ENCODE results near the gene SGF29. TPM values are rescaled to one million over a fixed set of nuclear protein-coding genes. Genes with fewer than 3 reads are reported as not detected.
"Not testable (repeated sequence)": the region's sequence is repeated elsewhere in the genome, so short reads cannot be mapped to it uniquely, and the experiment has no call there.

Gene SGF29
- total RNA-seq, 2 donors from 2014 or later: 42.4 to 60.0 TPM

GRCh38 chr16:28608867-28609596 is 55.3 kb downstream of the SGF29 start:
- not testable (repeated sequence) for H3K9me3 Mint-ChIP-seq; DNase-seq; H3K27me3 Mint-ChIP-seq (ENCODE audit: low read depth); H3K4me3 Mint-ChIP-seq; ATAC-seq (replicated peaks in 1 of 2); H3K36me3 Mint-ChIP-seq (ENCODE audit: insufficient read depth in 2 of 2)
- peak overlapping the region; percentile 44 for H3K27ac Mint-ChIP-seq
- H3K4me1 Mint-ChIP-seq (ENCODE audit: low read depth): peaks cover 19% of the 10 kb centered on the region

- H3K4me1 Mint-ChIP-seq (ENCODE audit: low read depth): peaks cover 19% of the 10 kb centered on the region
- no peaks in the 10 kb centered on the region for H3K36me3 Mint-ChIP-seq (ENCODE audit: insufficient read depth in 2 of 2)
- ATAC-seq (replicated peaks in 1 of 2) (no peak), DNase-seq (no peak)
- peak within 1 kb of the TSS; percentile 44 for H3K27ac Mint-ChIP-seq
- no peaks in the 10 kb centered on the region for H3K27me3 Mint-ChIP-seq (ENCODE audit: low read depth)
- no peaks in the 10 kb centered on the region for H3K9me3 Mint-ChIP-seq
- no peak within 1 kb of the TSS for H3K4me3 Mint-ChIP-seq
Observed at GRCh38 chr16:28609631-28610594, 56.2 kb downstream of the SGF29 start, which contains the start of gene SULT1A1. SULT1A1 (minus strand) TSS chr16:28610044; CDS start chr16:28608855, 1,189 bp downstream.

- Mint-ChIP-seq H3K36me3 (ENCODE audit: insufficient read depth in 2 of 2) (no peaks in the 10 kb centered on the region), H3K9me3 (no peaks in the 10 kb centered on the region), H3K4me1 (ENCODE audit: low read depth) (peaks cover 19% of the 10 kb centered on the region), H3K27me3 (ENCODE audit: low read depth) (no peaks in the 10 kb centered on the region), H3K27ac (no peak overlapping the region), H3K4me3 (no peak overlapping the region)
- ATAC-seq (replicated peaks in 1 of 2): no peak
- no peak for DNase-seq
Observed at GRCh38 chr16:28610595-28611191, 57.0 kb downstream of the SGF29 start.

GRCh38 chr16:28612359-28613280 is 58.9 kb downstream of the SGF29 start:
- H3K4me3 Mint-ChIP-seq; H3K9me3 Mint-ChIP-seq; DNase-seq; H3K27ac Mint-ChIP-seq; H3K27me3 Mint-ChIP-seq (ENCODE audit: low read depth); H3K36me3 Mint-ChIP-seq (ENCODE audit: insufficient read depth in 2 of 2): not testable (repeated sequence)
- ATAC-seq (replicated peaks in 1 of 2): peak; percentile 94 to 95
- H3K4me1 Mint-ChIP-seq (ENCODE audit: low read depth): peaks cover 19% of the 10 kb centered on the region

DNA sequence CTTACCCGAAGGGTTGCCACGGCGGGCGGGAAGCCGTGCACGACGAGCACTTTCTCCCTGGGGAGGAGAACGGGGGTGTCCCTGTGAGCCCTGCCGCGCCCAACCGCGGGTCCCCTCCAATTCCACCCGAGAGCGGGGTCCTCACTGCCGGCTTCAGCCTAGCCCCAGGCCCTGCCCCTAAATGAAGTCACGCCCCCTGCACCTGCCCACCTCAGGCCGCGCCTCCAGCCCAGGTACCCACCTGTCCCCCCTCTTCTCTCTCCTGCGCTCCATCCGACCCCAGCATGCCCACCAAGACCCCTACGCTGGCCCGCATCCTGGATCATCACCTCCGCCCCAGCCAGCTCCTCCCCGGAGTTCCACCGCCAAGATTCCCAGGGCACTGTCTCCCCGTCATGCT is 60.2 kb downstream of the SGF29 start:
- not testable (repeated sequence) for DNase-seq; H3K27me3 Mint-ChIP-seq (ENCODE audit: low read depth); H3K9me3 Mint-ChIP-seq; ATAC-seq (replicated peaks in 1 of 2); H3K4me3 Mint-ChIP-seq; H3K27ac Mint-ChIP-seq; H3K36me3 Mint-ChIP-seq (ENCODE audit: insufficient read depth in 2 of 2)
- peaks cover 19% of the 10 kb centered on the region for H3K4me1 Mint-ChIP-seq (ENCODE audit: low read depth)

GRCh38 chr16:28614561-28614960 is 60.8 kb downstream of the SGF29 start:
- H3K9me3 Mint-ChIP-seq; H3K4me3 Mint-ChIP-seq; H3K27ac Mint-ChIP-seq; DNase-seq; H3K36me3 Mint-ChIP-seq (ENCODE audit: insufficient read depth in 2 of 2); ATAC-seq (replicated peaks in 1 of 2); H3K27me3 Mint-ChIP-seq (ENCODE audit: low read depth): not testable (repeated sequence)
- peaks cover 15% of the 10 kb centered on the region for H3K4me1 Mint-ChIP-seq (ENCODE audit: low read depth)

DNA sequence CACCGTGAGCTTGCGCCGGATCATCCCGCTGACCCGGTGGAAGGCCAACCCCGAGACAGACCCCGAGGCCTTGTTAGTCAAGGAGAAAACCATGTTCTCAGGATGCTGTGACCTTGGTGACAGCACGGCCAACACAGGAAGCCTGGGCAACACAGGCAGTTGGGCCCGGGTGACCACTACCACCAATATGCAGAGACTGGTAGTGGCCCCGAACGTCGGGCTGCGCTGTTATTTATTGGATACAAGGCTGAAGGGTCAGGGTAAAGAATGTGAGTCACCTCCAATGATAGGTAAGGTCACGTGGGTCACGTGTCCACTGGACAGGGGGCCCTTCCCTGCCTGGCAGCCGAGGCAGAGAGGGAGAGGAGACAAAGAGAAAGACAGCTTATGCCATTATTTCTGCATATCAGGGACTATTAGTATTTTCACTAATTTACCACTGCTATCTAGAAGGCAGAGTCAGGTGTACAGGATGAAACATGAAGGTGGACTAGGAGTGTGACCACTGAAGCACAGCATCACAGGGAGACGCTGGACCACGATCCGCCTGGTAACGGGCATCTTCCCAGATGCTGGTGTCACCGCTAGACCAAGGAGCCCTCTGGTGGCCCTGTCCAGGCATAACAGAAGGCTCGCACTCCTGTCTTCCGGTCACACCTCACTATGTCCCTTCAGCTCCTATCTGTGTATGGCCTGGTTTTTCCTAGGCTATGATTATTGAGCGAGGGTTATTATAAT is 61.9 kb downstream of the SGF29 start:
- H3K4me1 Mint-ChIP-seq (ENCODE audit: low read depth); H3K27me3 Mint-ChIP-seq (ENCODE audit: low read depth); H3K36me3 Mint-ChIP-seq (ENCODE audit: insufficient read depth in 2 of 2); ATAC-seq (replicated peaks in 1 of 2); H3K4me3 Mint-ChIP-seq; H3K9me3 Mint-ChIP-seq: not testable (repeated sequence)
- peak in 1 of 2 donors; percentile 31 for DNase-seq
- peak overlapping the region; percentile 39 for H3K27ac Mint-ChIP-seq

DNA sequence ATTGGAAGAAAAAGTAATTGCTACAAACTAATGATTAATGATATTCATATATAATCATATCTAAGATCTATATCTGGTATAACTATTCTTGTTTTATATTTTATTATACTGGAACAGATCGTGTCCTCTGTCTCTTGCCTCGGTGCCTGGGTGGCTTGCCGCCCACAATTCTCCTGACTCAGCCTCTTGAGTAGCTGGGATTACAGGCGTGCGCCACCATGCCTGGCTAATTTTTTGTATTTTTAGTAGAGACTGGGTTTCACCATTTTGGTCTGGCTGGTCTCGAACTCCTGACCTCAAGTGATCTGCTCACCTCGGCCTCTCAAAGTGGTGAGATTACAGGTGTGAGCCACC is 62.5 kb downstream of the SGF29 start:
- H3K27me3 Mint-ChIP-seq (ENCODE audit: low read depth); ATAC-seq (replicated peaks in 1 of 2); H3K9me3 Mint-ChIP-seq; H3K4me1 Mint-ChIP-seq (ENCODE audit: low read depth); H3K36me3 Mint-ChIP-seq (ENCODE audit: insufficient read depth in 2 of 2); H3K27ac Mint-ChIP-seq; H3K4me3 Mint-ChIP-seq; DNase-seq: not testable (repeated sequence)

DNA sequence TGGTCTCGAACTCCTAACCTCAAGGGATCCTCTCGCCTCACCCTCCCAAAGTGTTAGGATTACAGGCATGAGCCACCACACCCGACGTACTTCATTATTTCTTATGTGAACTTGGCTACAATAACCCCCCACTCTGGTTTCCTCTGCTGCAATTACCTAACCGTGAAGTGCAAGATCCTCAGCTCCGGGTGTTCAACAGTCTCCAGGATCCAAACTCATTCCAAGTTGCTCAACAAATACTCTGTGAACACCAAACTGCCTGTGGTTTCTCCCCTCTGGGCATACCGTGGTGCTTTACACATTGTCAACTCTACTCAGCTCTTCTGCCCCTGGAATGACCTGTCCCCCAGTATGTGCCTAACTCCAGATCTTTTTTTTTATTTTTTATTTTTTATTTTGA is 62.9 kb downstream of the SGF29 start:
- Mint-ChIP-seq H3K27me3 (ENCODE audit: low read depth) (no peaks in the 10 kb centered on the region), H3K4me1 (ENCODE audit: low read depth) (peaks cover 4% of the 10 kb centered on the region), H3K36me3 (ENCODE audit: insufficient read depth in 2 of 2) (peaks cover 0 to 3% of the 10 kb centered on the region in 2 donors), H3K9me3 (no peaks in the 10 kb centered on the region), H3K4me3 (no peak overlapping the region), H3K27ac (no peak overlapping the region)
- DNase-seq: no peak
- ATAC-seq (replicated peaks in 1 of 2): no peak

- H3K27ac Mint-ChIP-seq: peak overlapping the region; percentile 10
- peaks cover 0 to 3% of the 10 kb centered on the region in 2 donors for H3K36me3 Mint-ChIP-seq (ENCODE audit: insufficient read depth in 2 of 2)
- peaks cover 17% of the 10 kb centered on the region for H3K4me1 Mint-ChIP-seq (ENCODE audit: low read depth)
- no peak overlapping the region for H3K4me3 Mint-ChIP-seq
- ATAC-seq (replicated peaks in 1 of 2): no peak
- H3K9me3 Mint-ChIP-seq: no peaks in the 10 kb centered on the region
- no peak for DNase-seq
- H3K27me3 Mint-ChIP-seq (ENCODE audit: low read depth): no peaks in the 10 kb centered on the region
Observed at GRCh38 chr16:28617874-28618273, 64.2 kb downstream of the SGF29 start.

GRCh38 chr16:28620316-28620715 is 66.6 kb downstream of the SGF29 start:
- not testable (repeated sequence) for DNase-seq; H3K4me3 Mint-ChIP-seq; H3K27ac Mint-ChIP-seq; H3K36me3 Mint-ChIP-seq (ENCODE audit: insufficient read depth in 2 of 2); H3K27me3 Mint-ChIP-seq (ENCODE audit: low read depth); ATAC-seq (replicated peaks in 1 of 2); H3K9me3 Mint-ChIP-seq
- peaks cover 27% of the 10 kb centered on the region for H3K4me1 Mint-ChIP-seq (ENCODE audit: low read depth)
